GM23248 (cell line): ENCODE measurements around the gene SEPTIN5. TPM values are rescaled to one million over a fixed set of nuclear protein-coding genes. Genes with fewer than 3 reads are reported as not detected.
A peak's percentile ranks its signal among the peaks of the same experiment; 100 is the strongest.

ENCODE experiments used
- DNase-seq: peaks from one replicate; pipeline ENCODE4 v3.0.0-alpha.2; 2015
- H2AFZ ChIP-seq: fragments of 200-600 bp; sonication (generic); 2 replicates; pipeline ENCODE4 v1.6.1; 2016; ENCODE audit warnings: antibody characterized with exemption
- H3F3A ChIP-seq: fragments of 200-600 bp; sonication (generic); 2 replicates; pipeline ENCODE4 v1.6.1; 2016; ENCODE audit warnings: mild to moderate bottlenecking, antibody characterized with exemption, mixed run types; ENCODE audit not compliant: insufficient read depth
- H3K27ac ChIP-seq: fragments of 200-600 bp; sonication (generic); 2 replicates; pipeline ENCODE4 v1.5.1; 2016; ENCODE audit warnings: mild to moderate bottlenecking
- H3K27me3 ChIP-seq: fragments of 200-600 bp; sonication (generic); replicated peaks from 2 replicates; pipeline ENCODE4 v1.6.1; 2016; ENCODE audit warnings: mild to moderate bottlenecking; ENCODE audit not compliant: insufficient read depth
- H3K36me3 ChIP-seq: fragments of 200-600 bp; sonication (generic); 2 replicates; pipeline ENCODE4 v1.6.1; 2016; ENCODE audit warnings: low read depth, mild to moderate bottlenecking
- H3K4me1 ChIP-seq: fragments of 200-600 bp; sonication (generic); 2 replicates; pipeline ENCODE4 v1.6.1; 2016; ENCODE audit warnings: mild to moderate bottlenecking; ENCODE audit not compliant: insufficient read depth
- H3K4me2 ChIP-seq: fragments of 200-600 bp; sonication (generic); one replicate; pipeline ENCODE4 v1.6.1; 2016; ENCODE audit warnings: mild to moderate bottlenecking; ENCODE audit not compliant: unreplicated experiment
- H3K4me3 ChIP-seq: fragments of 200-600 bp; sonication (generic); 2 replicates; pipeline ENCODE4 v1.5.1; 2016; ENCODE audit warnings: mild to moderate bottlenecking
- H3K79me2 ChIP-seq: fragments of 200-600 bp; sonication (generic); 2 replicates; pipeline ENCODE4 v1.6.1; 2016; ENCODE audit warnings: mild to moderate bottlenecking; ENCODE audit not compliant: insufficient read depth
- H3K9ac ChIP-seq: fragments of 200-600 bp; sonication (generic); 2 replicates; pipeline ENCODE4 v1.6.1; 2016; ENCODE audit warnings: mild to moderate bottlenecking
- H3K9me2 ChIP-seq: fragments of 200-600 bp; sonication (generic); 2 replicates; pipeline ENCODE4 v1.6.1; 2016; ENCODE audit warnings: mixed run types, mild to moderate bottlenecking, moderate library complexity; ENCODE audit not compliant: insufficient read depth
- H3K9me3 ChIP-seq: fragments of 200-600 bp; sonication (generic); one replicate; pipeline ENCODE4 v1.6.1; 2017; ENCODE audit warnings: low read depth
- H4K20me1 ChIP-seq: fragments of 200-600 bp; sonication (generic); 2 replicates; pipeline ENCODE4 v1.6.0; 2016; ENCODE audit not compliant: insufficient read depth
- EZH2 ChIP-seq: fragments of 200-600 bp; sonication (generic); IDR thresholded peaks from 2 replicates; pipeline ENCODE4 v1.6.1; 2018; ENCODE audit warnings: antibody characterized with exemption, mild to moderate bottlenecking; ENCODE audit not compliant: insufficient read depth, poor library complexity, severe bottlenecking
- EZH2phosphoT487 ChIP-seq: fragments of 200-600 bp; sonication (generic); IDR thresholded peaks from 2 replicates; pipeline ENCODE4 v1.6.1; 2018; ENCODE audit warnings: antibody characterized with exemption, moderate library complexity, mild to moderate bottlenecking, low read depth; ENCODE audit not compliant: insufficient read depth
- WGBS, 2 experiments: methylation state at CpG; one replicate each; pipeline ENCODE4 v1.1.6; 2015 to 2017; ENCODE audit warnings: low lambda C conversion rate in 2 of 2, low coverage in 1 of 2; ENCODE audit errors: missing lambda C conversion rate in 2 of 2; 5-methylcytosine and 5-hydroxymethylcytosine counted together
- in situ Hi-C: fragments of 300-500 bp; cut with MboI; formaldehyde crosslinking; loops from 2 replicates; pipeline ENCODE4 v1.15.0; 2020
- polyA plus RNA-seq: library from polyadenylated mRNA; unstranded; fragments of >200 nt; fragmentation: Nextera tagmentation; extraction: Ambion mirVana; gene quantifications from 2 replicates; pipeline ENCODE4 v1.2.1, GENCODE V29; 2016
- total RNA-seq: library from RNA; depleted of rRNA; stranded (reverse); fragments of >200 nt; shearing (Covaris generic); gene quantifications from 2 replicates; pipeline ENCODE4 v1.2.3, GENCODE V29; 2014; rRNA removed

The SEPTIN5 gene
- 31.5 and 35.3 TPM in 2 replicates for total RNA-seq
- polyA plus RNA-seq: 16.1 and 17.0 TPM in 2 replicates

DNA sequence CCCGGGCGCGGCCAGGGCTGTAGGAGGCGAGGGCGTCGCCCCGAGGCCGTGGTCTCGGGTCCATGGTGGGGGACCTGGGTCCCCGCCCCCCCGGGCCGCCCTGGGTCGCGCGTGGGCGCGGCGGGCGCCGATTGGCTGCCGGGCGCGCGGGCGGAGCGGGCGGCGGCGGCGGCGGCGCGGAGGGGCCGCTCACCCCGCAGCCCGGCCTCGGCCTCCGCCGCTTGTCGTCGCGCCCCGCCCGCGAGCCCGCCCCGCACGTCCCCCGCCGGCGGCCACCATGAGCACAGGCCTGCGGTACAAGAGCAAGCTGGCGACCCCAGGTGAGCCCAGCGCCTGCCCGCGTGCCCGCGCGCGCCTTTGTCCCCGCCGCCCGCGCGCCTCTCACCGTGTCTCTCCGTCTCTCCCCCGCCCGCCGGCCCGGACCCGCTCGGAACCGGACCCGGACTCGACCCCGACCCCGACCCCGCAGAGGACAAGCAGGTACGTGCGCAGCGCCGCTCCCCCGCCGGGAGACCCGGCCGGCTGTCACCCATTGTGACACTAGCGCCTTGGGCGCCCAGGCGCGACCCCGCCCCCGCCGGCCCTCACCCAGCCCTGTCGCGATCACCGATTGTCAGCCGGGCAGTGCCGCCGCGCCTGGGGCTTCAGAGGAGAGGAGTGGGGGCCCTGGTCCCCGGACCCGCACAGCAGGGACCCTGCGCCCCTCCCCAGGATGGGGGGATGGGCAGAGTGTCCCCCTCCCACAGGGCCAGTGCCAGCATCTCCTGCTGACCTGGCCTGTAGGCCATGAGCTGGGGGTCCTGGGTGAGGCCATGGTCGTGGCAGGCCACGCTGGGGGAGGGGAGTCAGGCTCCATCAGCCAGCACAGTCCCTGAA, at the start of gene SEPTIN5:
Gene SEPTIN5, plus strand, starts transcription at position 192 of the 876 bp plus-strand sequence. Its CDS starts 86 bp downstream, at position 278.
- in situ Hi-C loops: no loop called here
- H3K9ac ChIP-seq: peak within 1 kb of the TSS; percentile 62
- no peaks in the 10 kb centered on the region for H3K9me3 ChIP-seq
- no peaks in the 10 kb centered on the region for H3K27me3 ChIP-seq
- DNase-seq: peak; percentile 50
- H3F3A ChIP-seq: no peaks in the 10 kb centered on the region
- H3K79me2 ChIP-seq: no peaks in the 10 kb centered on the region
- H3K4me1 ChIP-seq: 0 out of 2 replicates have a peak, but pooled peaks cover under 1% of the 10 kb centered on the region
- H3K4me3 ChIP-seq: peak within 1 kb of the TSS; percentile 71
- peak within 1 kb of the TSS; percentile 62 for H3K4me2 ChIP-seq
- 1 to 2% methylated on average over 17 to 59 of the region's 106 CpGs for WGBS, 2 experiments
- TF ChIP-seq EZH2phosphoT487 (no peak), EZH2 (no peak)
- H3K9me2 ChIP-seq: no peaks in the 10 kb centered on the region
- H3K27ac ChIP-seq: no peak within 1 kb of the TSS
- peak within 1 kb of the TSS; percentile 85 for H2AFZ ChIP-seq
- H4K20me1 ChIP-seq: no peaks in the 10 kb centered on the region
- no peaks in the 10 kb centered on the region for H3K36me3 ChIP-seq

DNA sequence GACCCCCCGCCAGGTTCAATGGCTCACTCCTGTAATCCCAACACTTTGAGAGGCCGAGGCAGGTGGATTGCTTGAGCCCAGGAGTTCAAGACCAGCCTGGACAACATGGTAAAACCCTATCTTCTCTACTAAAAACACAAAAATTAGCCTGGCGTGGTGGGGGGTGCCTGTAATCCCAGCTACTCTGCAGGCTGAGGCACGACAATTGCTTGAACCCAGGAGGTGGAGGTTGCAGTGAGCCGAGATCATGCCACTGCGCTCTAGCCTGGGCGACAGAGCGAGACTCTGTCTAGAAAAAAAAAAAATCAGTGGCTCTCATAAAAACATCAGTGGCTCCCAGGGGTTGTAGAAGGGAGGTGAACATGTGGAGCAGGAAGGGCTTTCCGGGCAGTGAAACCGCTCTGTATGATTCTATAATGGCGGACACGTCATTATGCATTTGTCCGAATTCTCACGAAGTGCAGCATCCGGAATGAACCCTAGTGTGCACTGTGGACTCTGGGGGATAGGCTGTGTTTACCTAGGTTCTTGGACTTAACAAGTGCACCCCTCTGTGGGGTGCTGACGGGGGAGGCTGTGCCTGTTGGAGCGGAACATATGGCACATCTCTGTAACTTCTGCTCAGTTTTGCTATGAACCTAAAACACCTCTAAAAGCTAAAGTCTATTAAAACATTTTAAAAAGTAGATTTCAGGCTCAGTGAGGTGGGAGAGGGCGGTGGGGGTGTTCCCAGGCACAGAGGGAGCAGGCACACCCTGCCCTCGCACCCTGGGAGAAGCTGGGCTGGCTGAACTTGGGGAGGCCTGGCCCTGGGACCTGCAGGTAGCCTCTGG, 49.1 kb upstream of the SEPTIN5 start:
- Histone ChIP-seq H3K4me2 (no peak overlapping the region), H3K27ac (no peak overlapping the region), H2AFZ (no peak overlapping the region), H3F3A (peaks cover 8% of the 10 kb centered on the region; the same call in 1 of the 2 replicates), H4K20me1 (no peaks in the 10 kb centered on the region), H3K27me3 (0 out of 2 replicates have a peak, but pooled peaks cover 7% of the 10 kb centered on the region), H3K4me1 (peaks cover 13% of the 10 kb centered on the region), H3K9me2 (no peaks in the 10 kb centered on the region), H3K36me3 (no peaks in the 10 kb centered on the region), H3K9me3 (no peaks in the 10 kb centered on the region), H3K4me3 (no peak overlapping the region), H3K9ac (no peak overlapping the region), H3K79me2 (no peaks in the 10 kb centered on the region)
- DNase-seq: no peak
- TF ChIP-seq EZH2 (no peak), EZH2phosphoT487 (no peak)
- in situ Hi-C loops: no loop called here
- WGBS, 2 experiments: 90 to 91% methylated on average over 18 to 19 of the region's 19 CpGs

DNA sequence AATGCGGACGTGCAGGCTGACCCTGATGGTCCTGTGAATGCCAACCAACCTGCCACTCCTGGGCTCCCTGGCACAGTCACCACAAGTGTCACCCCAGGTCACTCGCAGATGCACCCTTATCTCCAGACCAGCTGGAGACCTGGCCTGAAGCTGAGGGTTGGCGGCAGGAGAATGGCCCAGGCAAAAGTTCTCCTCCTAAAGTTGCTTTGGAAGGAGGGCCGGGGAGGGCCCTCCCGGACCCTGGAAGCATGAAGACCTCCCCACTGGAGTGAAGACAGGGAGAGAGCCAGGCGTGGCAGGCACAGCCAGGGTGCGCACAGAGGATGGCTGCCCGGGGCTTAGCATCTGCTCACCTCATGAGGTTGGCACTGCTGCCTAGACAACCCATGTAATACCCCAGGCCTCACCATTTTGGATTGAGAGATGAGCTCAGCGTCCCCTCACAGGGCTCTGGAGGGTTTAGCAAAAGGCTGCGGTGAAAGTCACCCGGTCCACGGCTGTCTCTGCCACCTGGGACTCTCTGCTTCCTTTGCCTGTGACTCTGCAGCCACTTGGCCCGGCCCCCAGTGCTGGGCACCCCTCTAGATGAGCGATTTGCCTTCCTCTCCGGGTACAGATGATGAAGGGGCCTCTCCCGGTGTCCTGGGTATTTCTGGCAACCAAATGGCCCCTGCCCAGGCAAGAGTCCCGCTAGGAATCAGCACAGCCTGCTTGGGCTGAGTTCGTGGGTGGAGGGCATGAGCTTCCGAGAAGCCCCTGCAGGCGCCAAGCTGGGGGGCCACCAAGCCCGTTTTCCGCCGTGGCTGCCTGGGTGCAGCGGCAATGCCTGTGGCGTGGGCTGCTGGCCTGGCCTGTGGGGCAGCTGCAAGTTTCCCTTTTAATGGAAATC, 48.3 kb upstream of the SEPTIN5 start:
- H3K9ac ChIP-seq: no peak overlapping the region
- H3K9me2 ChIP-seq: no peaks in the 10 kb centered on the region
- 81 to 82% methylated on average over 24 to 26 of the region's 26 CpGs for WGBS, 2 experiments
- 0 out of 2 replicates have a peak, but pooled peaks cover 7% of the 10 kb centered on the region for H3K27me3 ChIP-seq
- DNase-seq: no peak
- no peaks in the 10 kb centered on the region for H3K79me2 ChIP-seq
- in situ Hi-C loops: no loop called here
- H3K4me3 ChIP-seq: no peak overlapping the region
- no peak overlapping the region for H3K4me2 ChIP-seq
- H3K9me3 ChIP-seq: no peaks in the 10 kb centered on the region
- no peak overlapping the region for H3K27ac ChIP-seq
- no peak for TF ChIP-seq EZH2phosphoT487
- TF ChIP-seq EZH2: no peak
- peaks cover 8% of the 10 kb centered on the region; the same call in 1 of the 2 replicates for H3F3A ChIP-seq
- H3K36me3 ChIP-seq: no peaks in the 10 kb centered on the region
- peaks cover 13% of the 10 kb centered on the region for H3K4me1 ChIP-seq
- no peaks in the 10 kb centered on the region for H4K20me1 ChIP-seq
- no peak overlapping the region for H2AFZ ChIP-seq
